Stimulated activated CD4-positive, alpha-beta T cell treated with anti-CD3 and anti-CD28 coated beads, Interleukin-1b, Interleukin-23, amount 100 ng/mL, for 1 hour (primary cell): ENCODE data around the gene SAA2.
"Not testable (repeated sequence)": the region's sequence is repeated elsewhere in the genome, so short reads cannot be mapped to it uniquely, and the experiment has no call there.

Experiments used
- DNase-seq, 2 donors: peaks; one replicate each; pipeline ENCODE4 v3.0.0-alpha.2; 2020; ENCODE audit warnings: low read depth in 2 of 2

Gene SAA2

GRCh38 chr11:18253233-18253632 is 4.8 kb upstream of the SAA2 start:
- no peak for DNase-seq

GRCh38 chr11:18247191-18247581 is 1.3 kb downstream of the SAA2 start:
- not testable (repeated sequence) for DNase-seq

- not testable (repeated sequence) for DNase-seq
These were observed 1.9 kb downstream of the SAA2 start for GRCh38 chr11:18246379-18247190.

GRCh38 chr11:18245396-18245795 is 3.1 kb downstream of the SAA2 start:
- DNase-seq: no peak

- DNase-seq: peak in 1 of 2 donors; percentile 14
These were observed 4.6 kb downstream of the SAA2 start for GRCh38 chr11:18243783-18244362.

GRCh38 chr11:18239655-18240054 is 8.8 kb downstream of the SAA2 start:
- DNase-seq: no peak

- DNase-seq: no peak
These were observed 11.7 kb downstream of the SAA2 start, which contains the start of gene SAA4 for GRCh38 chr11:18236664-18237356. TSS of gene SAA4 (minus strand) at chr11:18236802. CDS start at chr11:18235926, 876 bp downstream.

- DNase-seq: no peak
These were observed 12.8 kb downstream of the SAA2 start for GRCh38 chr11:18235394-18236334.

- DNase-seq: no peak
These were observed 14.6 kb downstream of the SAA2 start for GRCh38 chr11:18233912-18234311.

- no peak for DNase-seq
These were observed 17.6 kb downstream of the SAA2 start for GRCh38 chr11:18230859-18231258.

GRCh38 chr11:18229501-18229900 is 19.0 kb downstream of the SAA2 start:
- DNase-seq: no peak

GRCh38 chr11:18225913-18226312 is 22.6 kb downstream of the SAA2 start:
- DNase-seq: no peak

- DNase-seq: no peak
These were observed 24.7 kb downstream of the SAA2 start for GRCh38 chr11:18223591-18224387.

- DNase-seq: no peak
These were observed 25.6 kb downstream of the SAA2 start for GRCh38 chr11:18222814-18223421.

- no peak for DNase-seq
These were observed 27.1 kb downstream of the SAA2 start for GRCh38 chr11:18221274-18221876.

GRCh38 chr11:18209058-18209457 is 39.4 kb downstream of the SAA2 start:
- no peak for DNase-seq

- DNase-seq: no peak
These were observed 43.7 kb downstream of the SAA2 start for GRCh38 chr11:18204771-18205170.

- DNase-seq: no peak
These were observed 44.2 kb downstream of the SAA2 start for GRCh38 chr11:18204220-18204619.

GRCh38 chr11:18203723-18204122 is 44.7 kb downstream of the SAA2 start:
- DNase-seq: no peak

- not testable (repeated sequence) for DNase-seq
These were observed 50.7 kb downstream of the SAA2 start for GRCh38 chr11:18197738-18198137.
